ENCODE results near the gene LAMB4. TPM values are rescaled to one million over a fixed set of nuclear protein-coding genes. Genes with fewer than 3 reads are reported as not detected.

The LAMB4 gene
- total and polyA plus RNA-seq, 3 experiments from 2014 or later, result not detected

GRCh38 chr7:108008827-108009226 lies 121.3 kb downstream of the LAMB4 start:
- H3K27me3 Mint-ChIP-seq, result peaks cover 16 to 55% of the 10 kb centered on the region in 2 donors
- Histone ChIP-seq H3K4me1 (ENCODE audit: insufficient read depth, low read length) (no peaks in the 10 kb centered on the region), H3K36me3 (ENCODE audit: insufficient read depth, low read length) (no peaks in the 10 kb centered on the region), H3K4me3 (ENCODE audit: low read length) (no peak overlapping the region), H3K27ac (ENCODE audit: low read depth, low read length) (no peak overlapping the region), H3K27me3 (ENCODE audit: insufficient read depth, low read length, poor library complexity, severe bottlenecking) (peaks cover 3% of the 10 kb centered on the region), H3K9me3 (ENCODE audit: low read length) (no peaks in the 10 kb centered on the region)
- DNase-seq, result no peak
- no peaks in the 10 kb centered on the region for H3K9me3 Mint-ChIP-seq
- no peak overlapping the region for H3K4me3 Mint-ChIP-seq
- H3K4me1 Mint-ChIP-seq, result peaks cover 5 to 10% (median 5%) of the 10 kb centered on the region in 3 donors
- H3K36me3 Mint-ChIP-seq, result peaks cover 0 to 4% (median 0%) of the 10 kb centered on the region in 3 donors
- H3K27ac Mint-ChIP-seq, result no peak overlapping the region
- ChIA-PET CTCF (no interaction called here), POLR2A (no interaction called here)

- H3K36me3 ChIP-seq (ENCODE audit: insufficient read depth, low read length), result no peaks in the 10 kb centered on the region
- Mint-ChIP-seq H3K9me3 (no peaks in the 10 kb centered on the region), H3K4me1 (peaks cover 8 to 16% (median 10%) of the 10 kb centered on the region in 3 donors), H3K36me3 (peaks cover 0 to 4% (median 0%) of the 10 kb centered on the region in 3 donors), H3K4me3 (no peak overlapping the region), H3K27me3 (peaks cover 19 to 61% of the 10 kb centered on the region in 2 donors), H3K27ac (no peak overlapping the region)
- no peak overlapping the region for H3K27ac ChIP-seq (ENCODE audit: low read depth, low read length)
- H3K9me3 ChIP-seq (ENCODE audit: low read length), result no peaks in the 10 kb centered on the region
- H3K27me3 ChIP-seq (ENCODE audit: insufficient read depth, low read length, poor library complexity, severe bottlenecking), result peaks cover 8% of the 10 kb centered on the region
- H3K4me1 ChIP-seq (ENCODE audit: insufficient read depth, low read length), result no peaks in the 10 kb centered on the region
- ChIA-PET POLR2A (no interaction called here), CTCF (no interaction called here)
- no peak overlapping the region for H3K4me3 ChIP-seq (ENCODE audit: low read length)
- no peak for DNase-seq
Observed at GRCh38 chr7:108008240-108008639, 121.9 kb downstream of the LAMB4 start.

- peaks cover 0 to 4% (median 0%) of the 10 kb centered on the region in 3 donors for H3K36me3 Mint-ChIP-seq
- H3K4me1 ChIP-seq (ENCODE audit: insufficient read depth, low read length), result no peaks in the 10 kb centered on the region
- H3K9me3 Mint-ChIP-seq, result no peaks in the 10 kb centered on the region
- peaks cover 8% of the 10 kb centered on the region for H3K27me3 ChIP-seq (ENCODE audit: insufficient read depth, low read length, poor library complexity, severe bottlenecking)
- DNase-seq, result no peak
- H3K27ac Mint-ChIP-seq, result no peak overlapping the region
- no peak overlapping the region for H3K27ac ChIP-seq (ENCODE audit: low read depth, low read length)
- H3K4me3 Mint-ChIP-seq, result no peak overlapping the region
- no peaks in the 10 kb centered on the region for H3K9me3 ChIP-seq (ENCODE audit: low read length)
- H3K4me1 Mint-ChIP-seq, result peaks cover 10 to 18% (median 10%) of the 10 kb centered on the region in 3 donors
- H3K27me3 Mint-ChIP-seq, result peaks cover 21 to 60% of the 10 kb centered on the region in 2 donors
- H3K4me3 ChIP-seq (ENCODE audit: low read length), result no peak overlapping the region
- ChIA-PET CTCF (no interaction called here), POLR2A (no interaction called here)
- H3K36me3 ChIP-seq (ENCODE audit: insufficient read depth, low read length), result no peaks in the 10 kb centered on the region
Observed at GRCh38 chr7:108007762-108008161, 122.4 kb downstream of the LAMB4 start.

DNA sequence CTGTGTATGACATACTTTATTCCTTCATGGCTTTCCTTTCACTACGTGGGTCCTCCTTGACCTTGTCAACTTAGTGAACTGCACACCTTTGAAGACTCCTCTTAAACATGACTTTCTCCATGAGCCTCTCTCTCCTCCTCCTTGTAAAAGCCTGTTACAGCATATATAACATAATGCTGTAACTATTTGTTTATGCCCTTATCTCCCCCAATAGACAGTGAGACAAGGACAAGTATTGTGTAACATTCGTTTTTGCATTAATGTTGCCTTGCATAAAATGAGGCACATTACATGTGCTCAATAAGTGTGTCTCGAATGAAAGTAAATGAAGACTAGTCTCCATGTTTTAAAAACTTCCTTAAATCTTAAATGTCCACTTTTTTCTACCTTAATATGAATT lies 122.9 kb downstream of the LAMB4 start:
- no peak overlapping the region for H3K4me3 ChIP-seq (ENCODE audit: low read length)
- CTCF ChIA-PET, result no interaction called here
- H3K4me1 ChIP-seq (ENCODE audit: insufficient read depth, low read length), result no peaks in the 10 kb centered on the region
- H3K27me3 Mint-ChIP-seq, result peaks cover 23 to 57% of the 10 kb centered on the region in 2 donors
- H3K27me3 ChIP-seq (ENCODE audit: insufficient read depth, low read length, poor library complexity, severe bottlenecking), result peaks cover 8% of the 10 kb centered on the region
- H3K9me3 Mint-ChIP-seq, result no peaks in the 10 kb centered on the region
- no peaks in the 10 kb centered on the region for H3K9me3 ChIP-seq (ENCODE audit: low read length)
- no peaks in the 10 kb centered on the region for H3K36me3 ChIP-seq (ENCODE audit: insufficient read depth, low read length)
- no peak for DNase-seq
- H3K36me3 Mint-ChIP-seq, result peaks cover 0 to 4% (median 0%) of the 10 kb centered on the region in 3 donors
- peaks cover 10 to 20% (median 10%) of the 10 kb centered on the region in 3 donors for H3K4me1 Mint-ChIP-seq
- no peak overlapping the region for H3K27ac ChIP-seq (ENCODE audit: low read depth, low read length)
- no peak overlapping the region for H3K27ac Mint-ChIP-seq
- POLR2A ChIA-PET, result no interaction called here
- no peak overlapping the region for H3K4me3 Mint-ChIP-seq

- Histone ChIP-seq H3K4me3 (ENCODE audit: low read length) (no peak overlapping the region), H3K9me3 (ENCODE audit: low read length) (no peaks in the 10 kb centered on the region), H3K27ac (ENCODE audit: low read depth, low read length) (no peak overlapping the region), H3K27me3 (ENCODE audit: insufficient read depth, low read length, poor library complexity, severe bottlenecking) (peaks cover 15% of the 10 kb centered on the region), H3K4me1 (ENCODE audit: insufficient read depth, low read length) (no peaks in the 10 kb centered on the region), H3K36me3 (ENCODE audit: insufficient read depth, low read length) (no peaks in the 10 kb centered on the region)
- H3K4me1 Mint-ChIP-seq, result peaks cover 14 to 33% (median 14%) of the 10 kb centered on the region in 3 donors
- ChIA-PET CTCF (no interaction called here), POLR2A (no interaction called here)
- peak overlapping the region; percentile 6 to 75 (median 60) for H3K4me3 Mint-ChIP-seq
- DNase-seq, result no peak
- H3K27me3 Mint-ChIP-seq, result peaks cover 36 to 60% of the 10 kb centered on the region in 2 donors
- peak overlapping the region in 1 of 8 donors; percentile 5 for H3K27ac Mint-ChIP-seq
- H3K36me3 Mint-ChIP-seq, result peaks cover 0 to 4% (median 0%) of the 10 kb centered on the region in 3 donors
- H3K9me3 Mint-ChIP-seq, result no peaks in the 10 kb centered on the region
Observed at GRCh38 chr7:108004220-108005142, 125.7 kb downstream of the LAMB4 start.

DNA sequence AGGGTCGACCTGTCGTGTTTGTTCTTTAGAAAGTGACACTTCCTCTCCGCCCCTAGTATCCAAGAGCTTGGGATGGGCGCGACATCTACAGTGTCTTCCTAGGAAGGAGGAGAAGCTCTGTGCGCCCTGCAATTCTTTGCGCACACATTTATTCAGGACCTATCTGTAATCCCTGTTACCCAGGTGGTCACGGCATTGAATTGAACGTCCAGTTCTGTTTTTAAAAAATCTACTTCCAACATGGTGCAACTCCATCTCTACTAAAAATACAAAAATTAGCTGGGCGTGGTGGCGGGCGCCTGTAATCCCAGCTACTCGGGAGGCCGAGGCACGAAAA lies 126.6 kb downstream of the LAMB4 start:
- DNase-seq, result no peak
- H3K36me3 ChIP-seq (ENCODE audit: insufficient read depth, low read length), result no peaks in the 10 kb centered on the region
- no peaks in the 10 kb centered on the region for H3K4me1 ChIP-seq (ENCODE audit: insufficient read depth, low read length)
- CTCF ChIA-PET, result no interaction called here
- peak overlapping the region; percentile 53 for H3K27ac ChIP-seq (ENCODE audit: low read depth, low read length)
- H3K9me3 ChIP-seq (ENCODE audit: low read length), result no peaks in the 10 kb centered on the region
- Mint-ChIP-seq H3K36me3 (peaks cover 0 to 4% (median 0%) of the 10 kb centered on the region in 3 donors), H3K27me3 (peaks cover 42 to 67% of the 10 kb centered on the region in 2 donors), H3K4me3 (peak overlapping the region in 6 of 7 donors; percentile 24 to 75 (median 54)), H3K9me3 (no peaks in the 10 kb centered on the region), H3K27ac (no peak overlapping the region), H3K4me1 (peaks cover 14 to 33% (median 14%) of the 10 kb centered on the region in 3 donors)
- no peak overlapping the region for H3K4me3 ChIP-seq (ENCODE audit: low read length)
- POLR2A ChIA-PET, result no interaction called here
- H3K27me3 ChIP-seq (ENCODE audit: insufficient read depth, low read length, poor library complexity, severe bottlenecking), result peaks cover 15% of the 10 kb centered on the region

DNA sequence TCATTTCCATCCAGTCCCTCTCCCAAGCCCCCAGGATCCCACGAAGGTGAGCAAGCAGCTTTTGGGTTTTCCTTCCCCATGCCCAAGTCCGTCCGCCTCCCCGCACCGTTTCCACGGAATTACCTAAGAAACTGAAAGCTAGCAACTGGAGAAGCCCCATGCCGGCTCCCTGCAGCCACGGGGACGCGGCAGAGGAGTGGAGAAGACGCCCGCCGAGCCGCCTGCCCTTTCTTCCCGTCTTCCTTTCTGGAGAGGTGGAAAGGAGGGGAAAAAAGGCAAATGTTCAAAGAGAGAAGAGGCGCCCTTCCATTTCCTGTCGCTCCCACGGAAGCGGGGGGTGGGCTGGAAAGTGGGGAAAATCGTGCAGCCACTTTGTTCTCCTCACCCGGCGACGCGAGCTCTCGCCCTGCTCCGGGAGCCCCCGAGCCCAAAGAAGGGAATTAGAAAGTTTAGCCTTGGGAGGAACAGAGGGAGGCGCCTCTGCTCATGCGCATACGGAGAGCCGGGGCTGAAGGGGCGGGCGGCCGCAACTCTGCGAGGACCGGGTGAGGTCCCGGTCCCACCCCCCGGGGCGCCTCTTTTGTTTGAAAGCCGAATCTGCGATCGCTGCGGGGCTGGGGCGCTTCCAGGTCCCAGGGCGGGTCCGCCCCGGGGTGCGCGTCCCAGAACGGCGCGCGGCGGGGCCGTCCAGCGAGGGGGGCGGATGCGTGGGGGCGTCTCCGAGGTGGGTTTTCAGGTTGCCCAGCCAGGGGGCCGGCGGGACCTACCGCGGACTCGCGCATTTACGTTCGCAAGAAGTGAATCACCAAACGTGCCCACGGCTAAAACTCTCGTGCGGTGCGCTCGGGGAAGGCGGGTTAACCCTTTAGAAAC lies 127.2 kb downstream of the LAMB4 start, which contains the start of gene LAMB1:
LAMB1 (minus strand) TSS at position 436 of the 873 bp plus-strand sequence; CDS start at position 160, 276 bp downstream.
- H3K4me1 ChIP-seq (ENCODE audit: insufficient read depth, low read length), result no peaks in the 10 kb centered on the region
- no peaks in the 10 kb centered on the region for H3K9me3 ChIP-seq (ENCODE audit: low read length)
- Mint-ChIP-seq H3K27ac (peak within 1 kb of the TSS in 1 of 8 donors; percentile 5), H3K9me3 (no peaks in the 10 kb centered on the region), H3K4me3 (peak within 1 kb of the TSS; percentile 6 to 75 (median 68)), H3K36me3 (peaks cover 0 to 4% (median 0%) of the 10 kb centered on the region in 3 donors), H3K4me1 (peaks cover 14 to 33% (median 14%) of the 10 kb centered on the region in 3 donors), H3K27me3 (peaks cover 42 to 65% of the 10 kb centered on the region in 2 donors)
- peak within 1 kb of the TSS; percentile 53 for H3K27ac ChIP-seq (ENCODE audit: low read depth, low read length)
- POLR2A ChIA-PET, result no interaction called here
- CTCF ChIA-PET, result no interaction called here
- no peaks in the 10 kb centered on the region for H3K36me3 ChIP-seq (ENCODE audit: insufficient read depth, low read length)
- peaks cover 15% of the 10 kb centered on the region for H3K27me3 ChIP-seq (ENCODE audit: insufficient read depth, low read length, poor library complexity, severe bottlenecking)
- no peak for DNase-seq
- H3K4me3 ChIP-seq (ENCODE audit: low read length), result no peak within 1 kb of the TSS
